HTR-8/SVneo (cell line): Measurements from ENCODE around the gene PLK4.
A peak's percentile ranks its signal among the peaks of the same experiment; 100 is the strongest.
"Not testable (repeated sequence)": the region's sequence is repeated elsewhere in the genome, so short reads cannot be mapped to it uniquely, and the experiment has no call there.

ENCODE experiments used
- DNase-seq: peaks from one replicate; pipeline ENCODE4 v3.0.0; 2011; ENCODE audit warnings: low spot score, mixed read lengths; ENCODE audit not compliant: insufficient read length
- FAIRE-seq: peaks from 2 replicates; lab custom pipeline; 2011; peaks lifted over from hg19 to GRCh38; lab: Jason Lieb, UNC

The PLK4 gene

GRCh38 chr4:127896528-127896927 is 15.8 kb downstream of the PLK4 start:
- DNase-seq (no peak), FAIRE-seq (no peak)

DNA sequence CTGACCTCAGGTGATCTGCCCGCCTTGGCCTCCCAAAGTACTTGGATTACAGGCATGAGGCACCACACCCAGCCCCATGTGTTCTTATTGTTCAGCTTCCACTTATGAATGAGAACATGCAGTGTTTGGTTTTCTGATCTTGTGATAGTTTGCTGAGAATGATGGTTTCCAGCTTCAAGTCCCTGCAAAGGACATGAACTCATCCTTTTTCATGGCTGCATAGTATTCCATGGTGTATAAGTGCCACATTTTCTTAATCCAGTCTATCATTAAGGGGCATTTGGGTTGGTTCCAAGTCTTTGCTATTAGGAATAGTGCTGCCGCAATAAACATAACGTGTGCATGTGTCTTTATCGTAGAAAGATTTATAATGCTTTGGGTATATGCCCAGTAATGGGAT is 19.0 kb downstream of the PLK4 start:
- DNase-seq, FAIRE-seq: not testable (repeated sequence)

GRCh38 chr4:127905029-127905428 is 24.3 kb downstream of the PLK4 start:
- FAIRE-seq = no peak
- DNase-seq = no peak

GRCh38 chr4:127916512-127916911 is 35.8 kb downstream of the PLK4 start:
- DNase-seq (no peak), FAIRE-seq (no peak)

DNA sequence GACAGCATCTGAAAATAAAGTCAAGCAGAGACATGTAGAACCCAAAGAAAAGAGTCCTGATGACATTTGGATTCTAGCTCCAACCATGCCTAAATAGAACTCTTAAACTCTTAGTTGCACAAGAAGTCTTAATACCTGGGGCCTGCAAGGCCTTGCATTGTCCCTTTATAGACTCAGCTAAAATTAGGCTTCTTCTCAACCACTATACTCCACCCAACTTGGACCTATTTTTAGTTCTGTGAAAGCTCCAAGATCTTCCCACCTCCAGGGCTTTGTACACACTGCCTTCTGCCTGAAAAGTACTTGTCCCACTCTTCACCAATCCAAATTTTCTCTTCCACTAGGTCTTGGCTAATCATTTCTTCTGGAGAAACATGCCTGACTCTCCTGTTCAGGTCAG is 36.5 kb downstream of the PLK4 start:
- DNase-seq = no peak
- FAIRE-seq = no peak

DNA sequence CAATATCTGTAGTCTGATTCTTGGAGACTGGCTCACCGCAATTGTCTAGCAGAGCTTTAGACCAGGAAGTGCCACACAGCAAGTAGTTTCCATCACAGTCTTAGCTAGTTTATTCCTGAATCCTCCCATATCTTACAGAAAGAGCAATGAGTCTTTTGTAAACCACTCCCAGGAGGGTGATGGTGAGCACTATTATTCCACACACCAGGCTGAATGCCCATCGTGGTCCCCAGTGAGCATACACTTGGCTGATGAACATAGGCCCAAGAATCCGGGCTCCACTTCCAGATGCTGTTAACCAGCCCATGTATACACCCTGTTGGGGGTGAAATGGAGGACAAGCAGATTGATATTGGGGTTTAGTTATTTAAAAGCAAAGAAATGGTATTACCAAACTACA is 39.8 kb downstream of the PLK4 start:
- FAIRE-seq = no peak

DNA sequence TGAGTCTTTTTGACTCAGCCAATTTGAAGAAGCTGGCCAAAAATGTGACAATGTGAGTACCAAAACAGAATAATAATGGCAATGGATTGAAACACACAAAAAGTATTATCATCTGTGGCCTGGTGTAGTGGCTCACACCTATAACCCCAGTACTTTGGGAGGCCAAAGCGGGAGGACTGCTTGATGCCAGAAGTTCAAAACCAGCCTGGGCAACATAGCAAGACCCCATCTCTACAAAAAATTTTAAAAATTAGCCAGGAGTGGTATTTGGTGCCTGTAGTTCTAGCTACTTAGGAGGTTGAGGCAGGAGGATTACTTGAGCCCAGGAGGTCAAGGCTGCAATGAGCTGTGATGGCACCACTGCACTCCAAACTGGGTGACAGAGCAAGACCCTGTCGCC is 41.5 kb downstream of the PLK4 start:
- no peak for FAIRE-seq
- no peak for DNase-seq

More for the DNA sequence above, 39.8 kb downstream of the PLK4 start:
- DNase-seq = no peak

- DNase-seq, FAIRE-seq: not testable (repeated sequence)
Observed at GRCh38 chr4:127925720-127926119, 45.0 kb downstream of the PLK4 start.

GRCh38 chr4:127930175-127930574 is 49.5 kb downstream of the PLK4 start:
- FAIRE-seq (no peak), DNase-seq (no peak)

GRCh38 chr4:127931836-127932235 is 51.1 kb downstream of the PLK4 start:
- not testable (repeated sequence) for FAIRE-seq

GRCh38 chr4:127936974-127937373 is 56.3 kb downstream of the PLK4 start:
- DNase-seq (peak; percentile 29), FAIRE-seq (no peak)

More at GRCh38 chr4:127931836-127932235, 51.1 kb downstream of the PLK4 start:
- not testable (repeated sequence) for DNase-seq
